HG02642 (cell line): Measurements from ENCODE around the gene TNFRSF12A.

Source experiments
- ATAC-seq: cut with Tn5 transposase; IDR thresholded peaks from one replicate; pipeline ENCODE4 v1.9.1; 2021; ENCODE audit warnings: mild to moderate bottlenecking; ENCODE audit not compliant: unreplicated experiment, poor library complexity

Gene TNFRSF12A

GRCh38 chr16:3020247-3020603 is at the start of gene TNFRSF12A:
TSS of gene TNFRSF12A (plus strand) at chr16:3020368. CDS start at chr16:3020398, 30 bp downstream.
- no peak for ATAC-seq

- no peak for ATAC-seq
Measured at GRCh38 chr16:2970563-2970962, 49.6 kb upstream of the TNFRSF12A start.

- ATAC-seq = no peak
Measured at GRCh38 chr16:2971134-2971984, 48.8 kb upstream of the TNFRSF12A start.

- ATAC-seq = no peak
Measured at GRCh38 chr16:2971985-2972784, 48.0 kb upstream of the TNFRSF12A start.

DNA sequence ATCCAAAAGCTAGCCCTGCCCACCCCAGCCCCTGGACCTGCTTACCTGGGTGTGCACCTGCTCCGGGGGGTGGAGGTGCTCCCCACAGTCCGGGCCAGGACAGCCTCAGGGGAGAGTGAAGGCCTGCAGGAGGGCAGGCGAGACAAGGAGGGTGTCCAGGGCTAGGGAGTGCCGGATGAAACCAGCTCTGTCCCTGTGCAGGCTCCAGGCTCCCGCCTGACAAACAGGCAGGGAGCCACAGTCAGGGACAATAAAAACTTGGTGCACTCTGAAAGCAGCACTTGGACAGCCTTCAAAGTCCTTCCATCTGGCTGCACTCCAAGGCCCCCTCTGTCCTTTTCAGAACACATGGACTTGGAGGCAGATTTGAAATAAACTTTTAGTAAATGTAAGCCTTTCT is 47.1 kb upstream of the TNFRSF12A start:
- no peak for ATAC-seq

GRCh38 chr16:2973605-2974318 is 46.4 kb upstream of the TNFRSF12A start:
- ATAC-seq = no peak

DNA sequence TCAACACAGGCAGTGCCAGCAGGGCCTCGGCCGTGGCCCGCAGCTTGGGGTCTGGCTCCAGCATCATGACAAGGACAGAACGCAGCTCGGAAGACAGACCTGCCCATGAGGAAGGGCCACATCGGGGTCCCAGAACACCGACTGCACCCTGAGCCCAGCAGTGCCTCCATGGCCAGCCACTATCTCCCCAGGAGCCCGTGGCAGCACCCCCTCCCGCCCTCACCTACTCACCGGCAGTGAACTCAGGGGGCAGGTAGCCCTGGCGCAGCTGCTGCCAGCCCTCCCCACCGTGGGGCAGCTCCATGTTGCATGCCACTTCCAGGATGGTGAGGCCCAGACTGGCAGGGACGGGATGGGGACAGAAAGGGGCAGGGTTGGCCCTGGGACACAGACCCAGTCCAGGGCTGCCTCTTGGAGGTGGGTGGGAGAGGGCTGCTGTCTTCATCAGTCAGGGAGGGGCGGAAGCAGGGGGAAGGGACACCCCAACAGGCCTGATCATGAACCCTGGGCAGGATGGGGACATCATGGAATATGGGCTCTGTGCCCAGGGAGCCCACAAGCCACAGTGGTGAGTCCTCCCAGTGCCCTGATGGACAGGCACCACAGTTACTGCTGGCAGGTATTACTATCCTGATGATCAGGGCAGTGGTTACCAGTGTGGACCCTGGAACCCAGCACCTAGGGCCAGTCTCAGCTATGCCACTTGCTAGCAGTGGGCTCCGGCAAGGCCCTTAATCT is 45.7 kb upstream of the TNFRSF12A start:
- ATAC-seq = no peak

- ATAC-seq = no peak
Measured at GRCh38 chr16:2975161-2975795, 44.9 kb upstream of the TNFRSF12A start.

DNA sequence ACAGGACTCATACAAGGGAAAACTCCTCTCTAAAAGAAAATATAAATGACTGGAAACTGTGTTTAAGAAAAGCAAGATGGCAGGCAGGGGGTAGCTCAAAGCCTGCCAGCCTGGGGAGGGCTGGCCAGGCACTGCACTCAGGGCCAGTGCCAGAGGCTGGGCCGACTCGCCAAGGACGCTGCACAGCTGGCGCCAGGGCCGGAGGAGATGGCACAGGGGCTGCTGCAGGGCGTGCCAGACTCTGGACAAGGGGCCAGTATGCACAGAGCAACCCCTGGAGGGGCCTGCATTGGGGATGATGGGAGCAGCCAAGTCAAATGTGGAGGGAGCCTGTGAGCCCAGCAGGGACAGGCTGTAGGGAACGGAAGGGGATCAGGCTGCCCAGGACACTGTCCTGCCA is 44.0 kb upstream of the TNFRSF12A start:
- ATAC-seq = no peak

GRCh38 chr16:2976673-2977072 is 43.5 kb upstream of the TNFRSF12A start:
- ATAC-seq = no peak

DNA sequence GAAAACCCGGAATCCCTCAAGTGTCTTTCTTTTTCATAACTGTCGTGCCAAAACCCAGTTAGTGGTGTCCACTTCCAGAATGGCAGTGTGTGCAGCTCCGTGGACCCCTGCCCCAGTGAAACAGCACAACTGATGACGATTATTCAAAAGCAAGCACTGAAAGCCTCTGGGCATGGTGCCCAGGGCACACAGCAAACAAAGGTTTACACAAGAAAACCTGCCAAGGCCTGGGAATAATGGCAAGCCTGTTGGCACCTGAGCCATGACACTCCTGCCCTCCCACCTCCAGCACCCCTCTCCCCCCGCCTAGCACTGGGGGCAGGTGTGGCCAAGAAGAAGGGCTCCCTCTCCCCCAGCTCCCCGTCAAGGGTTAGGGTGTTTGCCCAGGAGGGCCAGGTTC is 42.7 kb upstream of the TNFRSF12A start:
- ATAC-seq = no peak

DNA sequence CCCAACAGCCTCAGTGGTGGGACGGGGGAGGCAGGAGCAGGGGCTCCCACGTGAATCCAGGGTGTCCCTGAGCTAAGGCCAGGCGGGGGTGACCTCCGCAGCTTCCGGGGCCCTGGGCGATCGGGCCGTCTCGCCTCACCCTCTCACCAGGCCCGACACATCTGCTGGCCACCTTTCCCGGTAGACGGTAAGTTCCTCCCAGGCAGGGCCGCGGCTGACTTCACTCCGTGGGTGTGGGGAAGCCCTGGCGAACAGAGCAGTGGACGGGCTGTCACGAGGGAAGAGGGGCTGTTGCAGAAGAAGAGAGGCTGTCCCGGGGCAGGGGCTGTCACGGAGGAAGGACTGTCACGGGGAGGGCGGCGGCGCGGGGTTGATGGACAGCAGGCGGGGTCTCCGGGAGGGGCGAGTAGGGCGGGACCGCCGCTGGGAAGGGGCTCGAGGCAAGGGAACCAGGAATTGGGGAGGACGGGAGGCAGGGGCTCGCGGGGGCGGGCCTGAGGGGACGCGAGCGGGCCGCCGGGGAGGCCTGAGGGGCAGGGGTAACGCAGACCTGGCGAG is 40.4 kb upstream of the TNFRSF12A start:
- ATAC-seq = no peak

DNA sequence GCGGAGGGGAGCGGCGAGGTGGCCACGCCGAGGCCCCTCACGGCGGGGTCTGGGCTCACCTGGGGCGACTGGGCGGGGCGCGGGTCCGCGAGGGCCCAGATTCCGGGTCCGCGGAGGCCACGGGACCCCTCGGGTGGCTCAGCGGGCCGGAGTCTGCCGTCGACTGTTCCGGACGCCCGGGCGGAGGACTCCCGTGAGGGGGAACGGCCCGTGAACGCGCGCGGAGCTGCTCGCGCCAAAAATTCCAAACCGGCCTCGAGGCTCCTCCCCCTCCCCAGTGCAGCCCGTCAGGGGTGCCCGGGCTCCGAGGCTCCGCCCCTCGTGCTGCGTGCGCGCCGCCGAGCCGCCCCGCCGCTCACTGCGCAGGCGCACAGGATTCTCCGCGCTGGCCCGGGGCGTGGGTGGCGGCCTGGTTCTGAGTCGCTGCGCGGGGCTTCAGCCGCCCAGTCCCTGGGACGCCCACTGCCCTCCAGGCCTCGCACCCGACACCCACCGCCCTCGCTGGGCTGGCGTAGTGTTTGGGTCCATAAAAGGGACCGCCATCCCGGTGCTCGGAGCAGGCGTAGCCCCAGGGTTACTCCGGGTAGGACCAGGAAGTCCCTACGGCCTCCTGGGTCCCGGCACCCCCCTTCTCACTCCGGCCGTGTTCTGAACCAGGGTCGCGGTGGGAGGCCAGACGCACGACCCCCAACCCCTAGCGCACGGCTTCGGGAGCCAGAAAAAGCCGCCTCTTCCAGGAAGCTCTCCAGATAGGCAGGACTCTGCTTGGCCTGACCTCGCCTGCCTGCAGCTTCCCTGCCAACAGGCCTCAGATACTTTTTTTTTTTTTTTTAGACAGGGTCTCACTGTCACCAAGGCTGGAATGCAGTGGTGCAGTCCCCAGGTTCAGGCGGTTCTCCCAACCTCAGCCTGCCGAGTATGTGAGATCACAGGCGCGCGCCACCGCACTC is 39.7 kb upstream of the TNFRSF12A start, which contains the start of gene PKMYT1:
PKMYT1 (minus strand) TSS at position 220 of the 950 bp plus-strand sequence. CDS start 789 bp downstream, outside the sequence.
- ATAC-seq = peak; percentile 75

DNA sequence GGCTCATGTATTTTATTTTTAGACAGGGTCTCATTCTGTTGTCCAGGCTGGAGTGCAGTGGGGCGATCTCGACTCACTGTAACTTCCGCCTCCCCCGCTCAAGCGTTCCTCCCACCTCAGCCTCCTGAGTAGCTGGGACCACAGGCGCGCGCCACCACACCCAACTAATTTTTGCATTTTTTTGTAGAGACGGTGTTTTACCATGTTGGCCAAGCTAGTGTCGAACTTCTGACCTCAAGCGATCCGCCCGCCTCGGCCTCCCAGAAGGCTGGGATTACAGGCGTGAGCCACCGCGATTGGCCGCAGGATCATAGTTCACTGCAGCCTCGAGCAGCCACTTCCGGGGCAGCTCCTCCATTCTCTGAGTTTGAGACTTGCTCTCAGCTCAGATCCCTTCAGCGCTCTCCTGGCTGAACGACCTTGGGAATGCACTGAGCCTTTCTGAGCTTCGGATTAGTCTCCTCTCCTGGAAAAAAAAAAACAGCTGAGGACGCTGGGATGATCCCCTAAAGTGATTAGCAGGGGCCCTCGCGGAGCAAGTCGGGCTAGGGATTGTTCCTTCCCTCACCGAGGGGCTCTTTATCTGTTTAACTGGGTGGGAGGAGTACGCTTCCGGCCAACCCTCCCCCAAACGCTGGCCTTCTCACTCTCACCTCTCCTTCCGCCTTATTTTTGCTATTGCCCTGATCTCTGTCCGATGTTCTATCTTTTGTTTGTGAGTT is 38.8 kb upstream of the TNFRSF12A start:
- ATAC-seq = no peak

DNA sequence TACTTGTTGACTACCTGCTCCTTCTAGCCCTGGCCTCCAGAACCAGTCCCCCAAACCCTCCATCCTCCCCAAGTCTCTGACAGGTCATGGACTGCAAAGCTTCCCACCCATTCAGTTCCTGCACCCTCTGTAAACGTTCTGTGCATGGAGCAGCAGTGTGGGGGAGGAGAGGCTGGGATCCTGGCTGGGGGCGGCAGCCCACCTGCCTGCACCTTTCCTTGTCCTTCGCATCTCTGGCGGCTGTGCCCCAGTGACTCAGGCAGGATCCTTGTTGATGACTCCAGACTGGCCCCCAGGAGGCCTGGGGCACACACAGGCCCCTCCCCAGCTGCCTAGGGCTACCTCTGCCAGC is 38.3 kb upstream of the TNFRSF12A start:
- no peak for ATAC-seq

- no peak for ATAC-seq
Measured at GRCh38 chr16:2982402-2982801, 37.8 kb upstream of the TNFRSF12A start.

GRCh38 chr16:2983706-2984136 is 36.4 kb upstream of the TNFRSF12A start:
- peak; percentile 36 for ATAC-seq

GRCh38 chr16:2985462-2985861 is 34.7 kb upstream of the TNFRSF12A start:
- ATAC-seq = no peak
